ENCODE measurements around the gene SERBP1.

DNA sequence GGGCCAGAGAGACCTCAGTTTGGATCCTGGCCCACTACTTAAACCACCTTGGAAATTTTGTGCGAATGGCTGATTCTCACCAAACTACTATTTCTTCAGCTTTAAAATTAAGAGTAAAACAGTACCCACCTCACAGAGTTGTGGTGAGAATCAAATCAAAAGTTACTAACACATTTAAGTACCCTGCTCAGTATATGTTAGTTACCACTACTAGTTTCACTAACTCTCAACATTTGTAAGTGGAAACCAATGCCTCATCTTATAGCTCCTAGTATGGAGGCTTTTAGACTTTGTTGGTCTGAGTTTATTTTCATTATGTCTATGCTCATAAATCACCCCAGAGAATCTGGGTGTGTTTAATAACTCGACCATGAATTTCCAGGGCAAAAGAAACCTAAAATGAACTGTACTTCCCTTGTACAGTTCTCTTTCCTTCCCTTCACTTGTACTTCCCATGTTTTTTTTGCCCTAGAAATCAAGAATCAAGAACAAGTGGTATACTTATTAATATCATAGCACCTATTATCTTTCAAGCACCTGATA is 11.6 kb upstream of the SERBP1 start:
- TF ChIP-seq, protein P1, sequence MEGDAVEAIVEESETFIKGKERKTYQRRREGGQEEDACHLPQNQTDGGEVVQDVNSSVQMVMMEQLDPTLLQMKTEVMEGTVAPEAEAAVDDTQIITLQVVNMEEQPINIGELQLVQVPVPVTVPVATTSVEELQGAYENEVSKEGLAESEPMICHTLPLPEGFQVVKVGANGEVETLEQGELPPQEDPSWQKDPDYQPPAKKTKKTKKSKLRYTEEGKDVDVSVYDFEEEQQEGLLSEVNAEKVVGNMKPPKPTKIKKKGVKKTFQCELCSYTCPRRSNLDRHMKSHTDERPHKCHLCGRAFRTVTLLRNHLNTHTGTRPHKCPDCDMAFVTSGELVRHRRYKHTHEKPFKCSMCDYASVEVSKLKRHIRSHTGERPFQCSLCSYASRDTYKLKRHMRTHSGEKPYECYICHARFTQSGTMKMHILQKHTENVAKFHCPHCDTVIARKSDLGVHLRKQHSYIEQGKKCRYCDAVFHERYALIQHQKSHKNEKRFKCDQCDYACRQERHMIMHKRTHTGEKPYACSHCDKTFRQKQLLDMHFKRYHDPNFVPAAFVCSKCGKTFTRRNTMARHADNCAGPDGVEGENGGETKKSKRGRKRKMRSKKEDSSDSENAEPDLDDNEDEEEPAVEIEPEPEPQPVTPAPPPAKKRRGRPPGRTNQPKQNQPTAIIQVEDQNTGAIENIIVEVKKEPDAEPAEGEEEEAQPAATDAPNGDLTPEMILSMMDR (IDR thresholded peaks at IDR 0.05), result no peak
- no peak for TF ChIP-seq POLR2A (IDR thresholded peaks at IDR 0.05)
